ENCODE results near the gene RASGRP3. TPM values are rescaled to one million over a fixed set of nuclear protein-coding genes. Genes with fewer than 3 reads are reported as not detected.

Gene RASGRP3
- total and polyA plus RNA-seq, 9 of the 15 experiments (the other 6 are each of a cell fraction or from before 2014, with no cell fraction given): 0.18 to 1.7 (median 1.2) TPM

- CTCF ChIA-PET (ENCODE audit: low intra/inter-chr PET ratio): no interaction called here
- no peak overlapping the region for H3K27ac ChIP-seq (ENCODE audit: extremely low read depth, low read depth, low read length)
Measured at GRCh38 chr2:33521791-33522281, 45.4 kb downstream of the RASGRP3 start.

DNA sequence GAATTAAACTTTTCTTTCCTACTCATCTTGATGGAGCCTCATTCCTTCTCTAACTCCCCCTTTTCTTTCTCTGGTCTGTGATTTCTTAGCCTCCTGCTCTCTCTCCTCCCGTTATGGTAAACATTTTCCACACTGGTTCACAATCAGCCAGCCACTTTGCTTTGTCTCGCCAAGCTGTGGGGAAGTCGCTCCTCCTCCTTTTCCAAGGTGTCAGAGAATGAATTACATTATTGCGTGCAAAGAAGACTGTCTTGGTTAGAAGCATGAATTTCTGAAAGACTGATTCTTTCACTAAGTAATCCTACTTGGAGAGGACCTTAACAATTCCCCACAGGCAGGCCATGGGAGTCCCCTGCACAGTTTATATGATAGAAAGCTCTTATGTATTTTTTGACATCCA is 46.1 kb downstream of the RASGRP3 start:
- 0% methylated on average over 4 of the region's 4 CpGs for WGBS (ENCODE audit: insufficient coverage, low coverage, missing lambda C conversion rate)
- H3K79me2 ChIP-seq (ENCODE audit: control insufficient read depth, insufficient read depth, low read length): no peaks in the 10 kb centered on the region
- H3K27ac ChIP-seq (ENCODE audit: extremely low read depth, low read depth, low read length): no peak overlapping the region
- DNase-seq (ENCODE audit: extremely low read depth in 1 of 4, low spot score in 3 of 4): no peak
- no peak overlapping the region for H3K4me2 ChIP-seq (ENCODE audit: insufficient read depth, low read length)
- no TSS peak for BruUV-seq (replicated peaks)
- no peak for FAIRE-seq
- H3K9me1 ChIP-seq (ENCODE audit: control insufficient read depth, insufficient read depth, low read length): no peaks in the 10 kb centered on the region
- POLR2A ChIA-PET: no interaction called here
- H3K4me3 ChIP-seq: no peak overlapping the region
- ATAC-seq: no peak
- H3K9me3 ChIP-seq (replicated peaks; ENCODE audit: control insufficient read depth, insufficient read depth, low read depth, low read length): no peaks in the 10 kb centered on the region
- intact Hi-C loops (cut with micrococcal nuclease): no loop called here
- no peaks in the 10 kb centered on the region for H3K36me3 ChIP-seq (ENCODE audit: control insufficient read depth, insufficient read depth, low read length)
- in situ Hi-C loops (cut with MboI): no loop called here
- no peaks in the 10 kb centered on the region for H3K4me1 ChIP-seq (replicated peaks in 1 of 2; ENCODE audit: control insufficient read depth in 2 of 2, insufficient read depth in 2 of 2, low read length in 2 of 2)
- H2AFZ ChIP-seq (ENCODE audit: low read depth, low read length): no peak overlapping the region
- peaks cover 11 to 16% of the 10 kb centered on the region in 2 experiments for H3K27me3 ChIP-seq (ENCODE audit: control insufficient read depth in 2 of 2, insufficient read depth in 2 of 2, low read length in 2 of 2)
- CTCF ChIA-PET (ENCODE audit: low intra/inter-chr PET ratio): no interaction called here
- no peak overlapping the region for H3K9ac ChIP-seq (ENCODE audit: insufficient read depth in 1 of 2, low read depth in 2 of 2, low read length in 2 of 2)
- H4K20me1 ChIP-seq (replicated peaks; ENCODE audit: control insufficient read depth, insufficient read depth, low read length): no peaks in the 10 kb centered on the region
- TF ChIP-seq ARID4B (CRISPR knock-in tag; IDR thresholded peaks at IDR 0.05) (no peak), KDM4B (IDR thresholded peaks at IDR 0.05; ENCODE audit: borderline replicate concordance in 2 of 2, low read depth in 1 of 2) (no peak), GATA2 (CRISPR knock-in tag; IDR thresholded peaks at IDR 0.05) (no peak), KLF10 (CRISPR knock-in tag; IDR thresholded peaks at IDR 0.05) (no peak)
- TF ChIP-seq, protein P1, sequence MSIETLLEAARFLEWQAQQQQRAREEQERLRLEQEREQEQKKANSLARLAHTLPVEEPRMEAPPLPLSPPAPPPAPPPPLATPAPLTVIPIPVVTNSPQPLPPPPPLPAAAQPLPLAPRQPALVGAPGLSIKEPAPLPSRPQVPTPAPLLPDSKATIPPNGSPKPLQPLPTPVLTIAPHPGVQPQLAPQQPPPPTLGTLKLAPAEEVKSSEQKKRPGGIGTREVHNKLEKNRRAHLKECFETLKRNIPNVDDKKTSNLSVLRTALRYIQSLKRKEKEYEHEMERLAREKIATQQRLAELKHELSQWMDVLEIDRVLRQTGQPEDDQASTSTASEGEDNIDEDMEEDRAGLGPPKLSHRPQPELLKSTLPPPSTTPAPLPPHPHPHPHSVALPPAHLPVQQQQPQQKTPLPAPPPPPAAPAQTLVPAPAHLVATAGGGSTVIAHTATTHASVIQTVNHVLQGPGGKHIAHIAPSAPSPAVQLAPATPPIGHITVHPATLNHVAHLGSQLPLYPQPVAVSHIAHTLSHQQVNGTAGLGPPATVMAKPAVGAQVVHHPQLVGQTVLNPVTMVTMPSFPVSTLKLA (conservative IDR thresholded peaks at IDR 0.05): no peak

More at GRCh38 chr2:33521791-33522281, 45.4 kb downstream of the RASGRP3 start:
- Histone ChIP-seq H3K4me3 (no peak overlapping the region), H3K4me1 (replicated peaks in 1 of 2; ENCODE audit: control insufficient read depth in 2 of 2, insufficient read depth in 2 of 2, low read length in 2 of 2) (no peaks in the 10 kb centered on the region), H3K9me3 (replicated peaks; ENCODE audit: control insufficient read depth, insufficient read depth, low read depth, low read length) (no peaks in the 10 kb centered on the region), H3K9me1 (ENCODE audit: control insufficient read depth, insufficient read depth, low read length) (no peaks in the 10 kb centered on the region), H2AFZ (ENCODE audit: low read depth, low read length) (no peak overlapping the region), H3K4me2 (ENCODE audit: insufficient read depth, low read length) (no peak overlapping the region), H3K79me2 (ENCODE audit: control insufficient read depth, insufficient read depth, low read length) (no peaks in the 10 kb centered on the region), H3K27me3 (ENCODE audit: control insufficient read depth in 2 of 2, insufficient read depth in 2 of 2, low read length in 2 of 2) (peaks cover 8 to 16% of the 10 kb centered on the region in 2 experiments), H3K9ac (ENCODE audit: insufficient read depth in 1 of 2, low read depth in 2 of 2, low read length in 2 of 2) (no peak overlapping the region), H3K36me3 (ENCODE audit: control insufficient read depth, insufficient read depth, low read length) (no peaks in the 10 kb centered on the region), H4K20me1 (replicated peaks; ENCODE audit: control insufficient read depth, insufficient read depth, low read length) (no peaks in the 10 kb centered on the region)
- POLR2A ChIA-PET: no interaction called here
- intact Hi-C loops (cut with micrococcal nuclease): no loop called here
- no peak for ATAC-seq
- TF ChIP-seq HDAC3 (IDR thresholded peaks at IDR 0.05; ENCODE audit: borderline replicate concordance, partially characterized antibody) (no peak), SMARCE1 (IDR thresholded peaks at IDR 0.05) (no peak), ZNF12 (CRISPR knock-in tag; IDR thresholded peaks at IDR 0.05) (no peak), PYGO2 (tag; IDR thresholded peaks at IDR 0.05) (no peak), WHSC1 (IDR thresholded peaks at IDR 0.05; ENCODE audit: low read length) (no peak), MAZ (CRISPR knock-in tag; conservative IDR thresholded peaks at IDR 0.05 in 1 of 2, IDR thresholded peaks at IDR 0.05 in 1 of 2) (no peak), FOS (IDR thresholded peaks at IDR 0.05; ENCODE audit: extremely low read depth, insufficient read length) (no peak)
- WGBS (ENCODE audit: insufficient coverage, low coverage, missing lambda C conversion rate): 0% methylated on average over 1 of the region's 1 CpG
- in situ Hi-C loops (cut with MboI): no loop called here
- FAIRE-seq: no peak
- BruUV-seq (replicated peaks): no TSS peak
- no peak for DNase-seq (ENCODE audit: extremely low read depth in 1 of 4, low spot score in 3 of 4)

All from K562 (cell line).